ENCODE measurements around the gene SLC35F3.

SLC35F3 gene

DNA sequence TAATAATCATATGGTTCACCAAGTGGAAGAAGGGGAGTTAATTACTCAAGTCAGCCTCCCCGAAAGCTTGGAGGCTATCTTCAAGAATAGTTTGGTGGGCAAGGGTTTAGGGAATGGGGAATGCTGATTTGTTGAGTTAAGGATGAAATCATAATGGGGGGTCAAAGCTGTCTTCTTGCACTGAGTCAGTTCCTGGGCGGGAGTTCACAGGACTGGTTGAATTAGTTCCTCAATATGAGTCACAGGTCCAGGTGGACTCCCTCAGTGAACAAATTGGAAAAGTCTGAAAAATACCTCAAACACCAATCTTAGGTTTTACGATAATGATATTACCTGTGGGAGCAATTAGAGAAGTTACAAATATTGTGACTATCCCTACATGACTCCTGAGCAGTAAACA, 353.6 kb downstream of the SLC35F3 start:
- DNase-seq (ENCODE audit: low spot score) = no peak

DNA sequence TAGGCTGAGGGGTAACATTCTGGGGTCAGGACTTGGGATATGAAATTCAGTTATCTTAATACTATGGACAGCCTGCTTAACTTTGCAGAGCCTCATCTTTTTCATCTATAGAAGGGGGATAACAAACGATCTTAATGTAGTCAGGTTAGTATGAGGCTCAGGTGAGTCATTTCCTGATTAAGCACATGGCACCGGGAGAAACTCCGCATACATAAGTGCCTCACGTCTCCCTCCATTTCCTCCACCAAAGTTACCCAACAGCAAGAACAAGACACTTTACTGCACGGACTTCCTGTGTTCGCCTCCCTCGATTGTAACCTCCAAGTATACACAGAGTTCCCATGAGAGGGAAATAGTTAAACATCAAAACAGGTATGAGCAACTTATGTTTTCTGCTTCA, 356.1 kb downstream of the SLC35F3 start:
- no peak for DNase-seq (ENCODE audit: low spot score)

DNA sequence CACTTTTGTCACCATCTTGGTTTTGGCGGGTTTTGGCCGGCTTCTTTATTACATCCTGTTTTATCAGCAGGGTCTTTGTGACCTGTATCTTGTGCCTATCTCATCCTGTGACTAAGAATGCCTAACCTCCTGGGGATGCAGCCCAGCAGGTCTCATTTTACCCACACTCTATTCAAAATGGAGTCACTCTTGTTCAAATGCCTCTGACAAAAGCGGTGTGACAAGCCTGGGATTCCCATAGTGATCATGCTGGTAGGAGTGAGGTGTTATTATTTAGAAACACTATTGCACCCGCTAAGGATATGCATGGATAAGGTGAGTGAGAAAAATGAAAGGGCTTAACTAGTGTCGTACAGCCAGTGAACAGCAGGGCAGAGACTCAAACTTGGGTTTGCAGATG, 357.1 kb downstream of the SLC35F3 start:
- no peak for DNase-seq (ENCODE audit: low spot score)

DNA sequence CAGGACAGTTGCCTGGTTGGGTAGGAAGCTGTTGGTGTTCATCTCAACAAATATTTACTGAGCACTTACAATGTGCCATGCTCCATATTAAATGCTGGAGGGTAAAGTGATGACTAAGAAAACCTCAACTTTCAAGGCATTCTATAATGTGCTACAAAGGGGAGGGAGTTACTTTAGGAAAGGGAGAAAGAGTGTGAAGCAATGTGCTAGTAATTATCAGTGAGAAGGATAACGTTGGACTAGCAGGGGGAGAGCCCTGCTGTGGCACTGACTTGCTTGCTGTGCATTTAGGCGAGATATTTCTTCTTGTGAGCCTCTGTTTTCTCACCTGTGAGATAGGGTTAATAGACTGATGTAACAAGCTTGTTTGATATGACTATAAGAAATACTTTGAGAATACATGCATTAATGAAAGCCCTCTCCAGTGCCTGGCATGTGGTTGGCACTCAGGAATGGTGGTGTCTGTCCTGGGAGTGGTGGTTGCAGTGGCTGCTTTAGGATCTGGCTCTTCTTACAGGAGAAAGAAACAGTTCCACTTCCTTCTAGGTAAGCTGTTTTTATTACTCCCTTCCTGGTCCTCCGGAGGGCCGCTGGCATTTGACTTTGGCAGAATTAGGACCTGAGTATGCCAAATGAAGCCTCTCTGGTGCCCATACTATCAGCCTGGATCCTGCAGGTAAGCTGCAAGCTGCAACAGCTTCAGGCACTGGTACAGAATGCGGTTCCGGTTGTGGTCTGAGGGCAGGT, 357.7 kb downstream of the SLC35F3 start:
- no peak for DNase-seq (ENCODE audit: low spot score)

DNA sequence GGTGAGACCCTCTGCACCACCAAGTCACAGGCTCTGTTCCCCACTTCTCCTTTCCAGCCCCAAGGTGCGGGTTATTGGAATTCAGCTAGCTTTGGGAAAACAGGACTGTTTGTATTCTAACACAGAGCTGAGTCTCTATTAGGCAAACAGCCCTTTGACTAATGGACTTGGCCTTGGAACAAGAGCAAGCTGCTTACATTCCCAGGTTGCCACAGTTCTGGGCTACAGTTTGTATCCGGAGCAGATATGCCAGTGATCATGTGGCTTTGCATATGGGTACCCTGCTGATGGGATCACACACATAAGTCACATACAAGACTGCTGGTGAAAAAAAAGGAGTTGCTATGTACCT, 358.3 kb downstream of the SLC35F3 start:
- no peak for DNase-seq (ENCODE audit: low spot score)

DNA sequence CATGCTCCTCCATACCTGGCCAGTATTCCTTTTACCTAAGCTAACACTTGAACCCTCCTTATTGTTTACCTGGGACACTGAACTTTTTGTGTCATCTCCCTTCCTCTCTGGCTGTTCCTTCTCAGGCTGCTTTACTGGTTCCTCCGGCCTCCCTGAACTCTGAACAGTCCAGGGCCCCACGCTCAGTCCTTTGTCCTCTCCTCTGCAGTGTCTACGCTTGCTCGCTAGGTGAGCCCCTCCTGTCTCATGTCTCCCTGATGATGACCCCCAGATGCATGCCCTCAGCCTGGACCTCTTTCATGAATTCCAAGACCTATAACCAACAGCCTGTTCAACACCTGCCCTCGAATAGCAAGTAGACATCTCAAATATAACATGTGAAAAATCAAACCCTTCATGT, 360.4 kb downstream of the SLC35F3 start:
- DNase-seq (ENCODE audit: low spot score) = no peak

DNA sequence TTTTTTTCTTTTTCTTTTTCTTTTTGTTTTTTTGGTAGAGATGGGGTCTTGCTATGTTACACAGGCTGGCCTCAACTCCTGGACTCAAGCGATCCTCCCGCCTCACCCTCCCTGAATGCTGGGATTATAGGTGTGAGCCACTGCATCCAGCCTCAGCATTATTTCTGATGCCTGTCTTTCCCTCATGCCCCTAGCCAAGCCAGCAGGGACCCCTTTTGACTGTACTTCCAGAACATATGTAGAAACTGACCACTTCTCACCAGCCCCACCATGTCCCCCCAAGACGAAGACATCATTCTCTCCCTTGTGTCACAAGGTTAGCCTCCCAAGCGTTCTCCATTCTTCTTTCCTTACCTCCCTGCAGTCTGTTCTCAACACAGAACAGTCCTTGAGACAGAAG, 360.8 kb downstream of the SLC35F3 start:
- DNase-seq (ENCODE audit: low spot score) = no peak

DNA sequence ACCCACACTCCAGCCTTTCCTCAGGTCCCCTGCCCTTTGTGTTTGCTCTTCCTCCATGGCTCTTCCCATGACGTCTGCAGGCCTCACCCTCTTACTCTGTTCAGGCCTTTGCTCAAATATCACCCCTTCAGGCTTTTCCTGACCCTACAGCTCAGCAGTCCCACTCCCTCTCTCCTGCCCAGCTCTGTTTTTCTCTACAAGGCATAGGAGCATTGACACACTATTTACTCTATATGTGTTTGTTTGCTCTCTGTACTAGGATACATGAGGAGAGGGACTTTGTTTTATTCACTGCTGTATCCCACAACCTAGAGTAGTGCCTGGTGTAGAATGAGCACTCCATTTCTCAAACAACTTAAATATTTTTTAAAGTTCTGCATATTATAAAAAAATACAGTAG, 361.4 kb downstream of the SLC35F3 start:
- DNase-seq (ENCODE audit: low spot score) = no peak

DNA sequence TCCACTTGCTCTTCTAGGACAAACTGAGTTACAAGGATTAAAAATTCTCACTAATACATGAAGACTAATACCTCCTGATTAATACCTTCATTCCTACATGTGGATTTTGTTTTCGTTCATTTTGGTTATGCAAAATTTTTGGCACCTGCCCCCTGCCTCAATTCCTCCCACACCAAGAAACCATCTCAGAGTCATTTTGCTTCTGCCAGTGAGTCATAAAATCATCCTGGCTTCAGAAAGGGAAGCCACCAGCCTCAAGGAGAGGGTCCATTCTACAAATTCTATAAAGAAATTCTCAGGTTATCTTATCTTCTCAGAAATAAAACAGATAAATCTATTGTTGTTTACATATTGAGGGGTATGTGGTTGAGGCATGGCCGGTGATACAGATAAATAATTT, 365.6 kb downstream of the SLC35F3 start:
- no peak for DNase-seq (ENCODE audit: low spot score)

DNA sequence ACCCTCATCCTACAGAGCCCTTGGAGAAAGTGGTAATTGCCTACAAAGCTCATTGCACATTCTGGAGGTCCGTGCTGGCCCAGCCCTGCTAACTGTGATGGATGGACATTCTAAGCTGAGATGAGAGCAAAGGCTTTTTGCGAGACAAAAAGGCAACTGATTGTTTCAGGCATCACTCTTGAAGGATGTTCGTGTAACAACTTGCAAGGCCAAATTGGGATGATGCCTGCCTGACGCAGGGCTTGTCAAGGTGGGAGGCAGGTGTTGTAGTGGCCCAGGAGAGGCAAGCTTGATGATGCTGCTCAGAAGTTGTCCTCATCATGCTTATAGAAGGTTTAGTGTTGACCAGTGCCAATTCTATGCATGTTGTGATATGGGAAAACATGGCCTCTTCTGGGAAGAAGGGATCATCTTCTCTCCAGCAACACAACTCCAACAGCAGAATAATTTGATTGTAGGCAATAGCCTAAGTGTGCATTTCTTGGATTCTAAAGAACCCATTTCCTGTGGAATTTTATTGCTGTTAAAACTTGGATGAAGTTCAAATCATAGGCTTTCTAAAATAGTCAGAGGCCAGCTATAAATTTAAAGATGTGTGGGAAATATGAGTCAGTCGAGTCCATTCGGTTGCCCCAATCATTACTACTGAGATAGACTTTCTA, 366.2 kb downstream of the SLC35F3 start:
- no peak for DNase-seq (ENCODE audit: low spot score)

DNA sequence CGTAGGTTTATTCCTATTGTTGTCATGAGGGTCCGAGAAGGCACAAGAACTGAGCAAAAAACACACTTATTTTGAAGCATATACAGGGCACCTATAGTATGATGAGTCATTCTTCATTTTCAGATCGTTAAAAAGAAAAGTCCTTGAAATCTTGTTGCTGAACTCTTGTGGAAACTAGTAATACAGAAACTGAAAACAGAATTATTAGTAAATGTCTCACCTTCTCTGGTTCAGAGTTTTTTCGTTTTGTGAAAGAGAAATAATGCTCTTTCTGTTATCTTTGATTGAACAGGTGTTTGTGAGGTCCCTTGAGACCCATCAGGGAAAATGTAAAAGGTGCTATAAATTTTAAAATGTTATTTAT, 366.7 kb downstream of the SLC35F3 start:
- DNase-seq (ENCODE audit: low spot score) = no peak

DNA sequence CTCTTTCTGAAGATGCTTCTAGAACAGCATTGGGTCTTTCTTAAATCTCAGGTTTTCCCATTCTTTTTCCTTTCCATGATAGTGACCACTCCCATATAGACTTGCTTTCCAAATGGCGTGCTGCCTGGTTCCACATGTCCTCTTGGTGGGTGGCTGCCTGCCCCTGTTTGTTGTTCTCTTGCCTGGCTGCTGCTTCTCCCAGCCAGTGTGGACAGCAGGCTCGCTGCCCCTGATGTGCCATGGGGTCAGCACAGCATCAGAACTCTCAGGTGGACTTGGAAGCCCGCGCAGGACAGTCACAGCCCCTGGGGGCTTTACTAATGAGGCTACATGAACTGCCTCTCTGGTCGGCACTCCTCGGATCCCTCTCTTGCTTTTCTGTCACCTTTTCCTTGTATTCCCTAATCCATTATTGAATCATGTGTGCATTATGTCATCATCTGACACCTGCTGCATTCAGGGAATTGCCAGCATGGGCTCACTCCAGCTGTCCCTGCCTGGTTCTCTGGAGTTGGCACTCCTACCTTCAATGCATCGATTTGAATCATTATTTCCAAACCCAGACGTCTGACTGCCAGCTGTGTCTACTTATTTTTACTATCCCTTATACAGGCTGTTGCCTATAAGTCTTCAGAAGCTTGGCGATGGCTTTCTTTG, 368.3 kb downstream of the SLC35F3 start:
- DNase-seq (ENCODE audit: low spot score) = no peak

DNA sequence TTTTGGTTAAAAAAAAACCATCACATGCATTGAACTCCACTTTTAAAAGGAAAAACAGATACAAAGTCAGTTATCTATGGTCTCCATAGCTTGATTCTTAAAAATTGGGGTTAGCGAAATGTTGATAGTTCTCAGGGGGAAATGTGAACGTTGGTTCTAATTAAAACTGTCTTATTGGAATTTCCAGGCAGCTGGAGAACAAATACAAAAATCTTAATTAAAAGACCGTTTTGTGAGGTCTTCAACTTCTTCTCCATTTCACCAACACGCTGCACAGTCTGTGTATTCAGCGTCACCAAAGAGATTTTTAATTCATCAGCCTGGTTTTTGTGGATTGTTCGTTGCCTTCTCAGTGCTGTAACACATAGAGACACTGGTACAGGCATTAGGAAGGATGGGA, 369.5 kb downstream of the SLC35F3 start:
- no peak for DNase-seq (ENCODE audit: low spot score)

DNA sequence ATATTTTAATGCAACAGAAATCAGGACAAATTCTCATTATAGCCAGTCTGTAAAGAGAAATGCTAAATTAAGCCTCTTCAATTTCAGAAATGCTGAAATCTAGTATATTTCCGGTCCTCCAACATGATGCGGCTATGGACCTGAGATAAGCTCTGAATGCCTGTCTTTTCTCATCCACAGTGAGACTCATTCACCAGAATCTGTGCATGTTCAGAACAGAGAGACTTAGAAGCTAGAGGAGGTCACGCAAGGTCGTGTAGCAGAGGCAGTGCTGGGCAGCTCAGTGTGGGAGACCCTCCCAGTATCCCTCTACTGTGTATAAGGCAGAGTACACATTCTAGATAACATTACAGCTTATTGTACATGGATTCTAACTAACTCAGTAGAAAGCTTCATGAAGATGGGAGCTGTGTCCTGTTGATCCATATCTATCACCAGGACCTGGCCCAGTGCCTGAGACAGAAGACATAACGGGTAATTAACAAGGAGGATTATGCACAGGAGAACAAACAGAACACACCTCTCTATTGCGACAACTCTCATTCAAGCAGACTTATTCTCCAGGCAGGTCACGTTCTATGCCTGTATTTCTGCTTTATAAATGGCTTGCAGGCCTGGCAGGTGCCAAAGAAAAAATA, 371.8 kb downstream of the SLC35F3 start:
- no peak for DNase-seq (ENCODE audit: low spot score)

DNA sequence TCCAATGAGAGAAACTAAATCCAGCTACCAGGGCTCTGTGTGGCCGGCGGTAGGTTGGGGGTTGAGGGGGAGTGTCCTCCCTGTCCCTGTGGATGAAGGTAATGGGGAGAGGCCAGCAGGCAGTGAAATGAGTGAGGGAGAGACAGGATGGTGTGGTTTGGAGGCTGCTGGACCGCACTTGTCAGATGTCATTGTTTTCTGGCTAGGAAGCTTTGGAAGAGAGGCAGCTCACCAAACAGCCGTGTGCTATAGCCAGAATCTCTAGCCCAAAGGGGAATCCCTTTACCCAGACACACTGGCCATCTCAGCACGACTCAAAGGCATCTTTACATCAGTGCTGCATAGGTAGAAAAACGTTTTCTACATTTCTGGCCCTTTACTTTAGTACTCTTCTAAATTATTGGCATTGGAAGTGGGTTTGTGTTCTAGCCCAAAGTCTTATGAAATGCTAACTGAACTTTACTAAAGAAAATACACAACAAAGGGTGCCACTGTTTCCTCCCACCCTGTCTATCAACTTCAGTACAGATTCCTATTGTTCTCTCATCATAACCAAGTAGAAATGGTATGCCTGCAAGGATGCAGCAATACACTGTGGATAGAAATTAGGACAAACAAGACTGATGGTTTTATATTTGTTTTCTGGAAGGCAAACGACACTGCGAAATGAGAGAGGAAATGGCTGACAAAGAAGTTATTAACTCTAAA, 372.8 kb downstream of the SLC35F3 start:
- no peak for DNase-seq (ENCODE audit: low spot score)

DNA sequence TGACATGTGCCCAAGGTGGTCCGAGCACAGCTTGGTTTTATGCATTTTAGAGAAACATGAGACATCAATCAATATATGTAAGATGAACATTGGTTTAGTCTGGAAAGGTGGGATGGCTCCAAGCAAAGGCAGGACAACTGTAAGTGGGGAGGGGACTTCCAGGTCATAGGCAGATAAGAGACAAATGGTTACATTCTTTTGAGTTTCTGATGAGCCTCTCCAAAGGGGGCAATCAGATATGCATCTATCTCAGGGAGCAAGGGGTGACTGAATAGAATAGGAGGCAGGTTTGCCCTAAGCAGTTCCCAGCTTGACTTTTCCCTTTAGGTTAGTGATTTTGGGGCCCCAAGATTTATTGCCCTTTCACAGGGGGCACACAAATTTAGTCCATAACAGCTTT, 374.5 kb downstream of the SLC35F3 start:
- DNase-seq (ENCODE audit: low spot score) = no peak

DNA sequence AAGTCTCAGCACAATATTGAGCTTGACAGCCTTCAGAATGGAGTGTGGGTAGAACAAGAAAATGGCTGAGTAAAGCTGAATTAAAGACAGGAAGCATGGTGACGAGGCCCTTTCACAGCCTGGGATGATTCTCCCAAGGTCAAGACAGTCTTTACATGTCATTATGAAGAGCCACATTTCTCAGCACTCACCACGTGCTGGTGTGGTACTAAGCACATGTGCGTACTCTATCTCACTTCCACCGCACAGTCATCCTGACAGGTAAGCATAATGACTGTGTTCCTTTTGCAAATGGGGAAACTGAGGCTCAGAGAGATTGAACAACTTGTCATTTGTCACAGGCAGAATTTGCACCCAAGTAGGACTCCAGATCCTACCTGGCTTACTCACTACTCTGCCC, 376.0 kb downstream of the SLC35F3 start:
- DNase-seq (ENCODE audit: low spot score) = no peak

DNA sequence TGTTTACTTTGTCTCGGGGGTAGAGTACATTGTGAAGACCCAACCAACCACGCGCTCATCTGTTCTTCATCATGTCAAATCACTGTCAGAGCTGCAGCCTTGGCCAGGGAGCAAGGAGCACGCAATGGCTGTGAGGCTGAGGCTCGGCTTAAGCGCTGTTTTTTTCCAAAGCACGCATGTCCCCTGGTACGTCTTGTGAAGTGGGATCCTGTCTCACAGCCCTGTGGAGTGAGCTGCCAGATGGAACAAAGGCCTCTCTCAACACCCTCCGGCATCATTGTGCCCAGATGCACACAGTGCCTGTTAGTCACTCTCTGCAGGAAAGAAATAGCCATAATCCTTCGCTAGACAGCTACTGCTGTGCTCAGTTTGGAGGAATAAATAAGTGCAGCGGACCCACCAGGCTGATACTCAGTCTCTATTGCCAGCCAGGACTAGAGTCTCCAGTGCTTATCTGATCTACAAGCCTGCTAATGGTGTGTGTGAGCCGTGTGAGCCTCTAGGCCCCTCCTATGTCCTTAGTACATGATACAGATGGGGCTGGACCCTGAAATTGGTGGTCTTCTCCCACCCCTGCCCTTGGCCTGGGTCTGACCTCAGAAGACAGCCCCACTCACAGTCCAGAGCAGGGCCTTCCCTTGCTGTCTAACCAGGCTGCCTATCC, 377.5 kb downstream of the SLC35F3 start:
- DNase-seq (ENCODE audit: low spot score) = no peak

DNA sequence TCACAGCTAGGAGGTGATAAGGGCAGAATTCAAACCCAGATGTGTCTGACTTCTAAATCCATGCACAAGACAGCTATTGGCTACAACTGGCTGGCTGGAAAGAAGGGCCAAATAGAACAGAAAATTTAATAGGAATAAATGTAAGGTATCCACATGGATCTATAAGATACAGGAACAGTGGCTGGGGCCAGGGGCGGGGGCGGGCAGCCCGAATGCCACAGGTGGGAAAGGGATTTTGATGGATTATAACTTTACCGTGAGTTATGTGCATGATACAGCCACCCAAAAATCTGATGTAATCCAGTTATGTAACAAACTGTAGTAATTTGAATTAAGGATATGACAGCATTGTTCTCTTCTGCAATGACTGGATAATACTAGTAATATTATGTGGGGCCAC, 381.7 kb downstream of the SLC35F3 start:
- DNase-seq (ENCODE audit: low spot score) = no peak

DNA sequence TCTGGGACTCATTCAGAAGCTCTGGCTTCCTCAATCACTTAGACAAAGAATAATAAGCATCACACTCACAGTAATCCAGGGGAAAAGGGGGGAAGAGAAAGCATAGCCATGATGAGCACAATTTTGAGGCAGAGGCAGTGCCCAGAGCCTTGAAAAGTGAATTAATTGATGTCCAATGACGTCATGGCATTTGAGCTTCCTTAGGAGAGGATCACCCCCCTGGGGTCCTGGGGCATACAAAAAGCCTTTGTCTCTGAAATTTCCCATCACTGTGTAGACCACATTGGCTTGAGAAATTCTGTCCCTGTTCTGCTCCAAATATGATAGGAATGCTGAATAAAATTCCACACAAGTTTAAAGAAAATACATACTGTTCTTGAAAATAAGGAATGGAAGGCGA, 384.5 kb downstream of the SLC35F3 start:
- no peak for DNase-seq (ENCODE audit: low spot score)

DNA sequence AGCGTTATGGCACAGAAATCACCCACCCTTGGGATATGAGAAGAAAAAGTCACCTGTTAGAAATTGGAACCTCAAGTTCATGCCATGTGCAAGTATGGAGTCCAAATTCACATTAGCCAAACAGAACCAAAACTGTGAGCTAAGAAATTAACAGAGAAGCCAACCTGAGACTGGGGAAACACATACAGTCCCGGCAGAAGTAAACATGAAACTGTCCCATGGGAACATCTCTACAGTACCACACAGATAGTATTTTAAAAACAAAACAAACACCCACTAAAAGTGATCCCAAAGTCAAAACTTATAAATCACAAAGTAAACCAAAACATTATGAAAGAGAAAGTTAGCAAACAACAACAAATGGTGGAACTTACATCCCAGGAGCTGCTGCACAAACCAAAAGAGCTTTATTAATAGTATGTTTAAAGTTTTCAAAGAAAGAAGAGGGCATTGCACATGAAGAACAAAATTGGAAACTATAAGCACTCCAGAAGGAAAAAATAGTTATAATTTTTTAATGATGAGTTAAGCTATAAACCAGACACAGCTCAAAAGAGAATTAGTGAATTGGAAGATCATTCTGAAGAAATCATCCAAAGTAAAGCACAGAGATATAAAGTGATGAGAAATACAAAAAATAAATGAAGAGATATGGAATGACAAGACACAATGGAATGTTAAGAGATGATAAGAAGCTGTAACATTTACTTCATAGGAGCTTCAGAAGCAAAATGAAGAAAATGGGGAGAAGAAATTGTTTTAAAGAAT, 385.2 kb downstream of the SLC35F3 start:
- no peak for DNase-seq (ENCODE audit: low spot score)
